ENCODE measurements around the gene TRPC6. TPM values are rescaled to one million over a fixed set of nuclear protein-coding genes. Genes with fewer than 3 reads are reported as not detected.

The TRPC6 gene
- total RNA-seq, 1 donor from 2014 or later: 0.51 TPM

GRCh38 chr11:101528541-101528940, 55.3 kb downstream of the TRPC6 start:
- no peak for TF ChIP-seq CTCF (IDR thresholded peaks at IDR 0.05; ENCODE audit: unreplicated experiment)
- H3K27me3 Mint-ChIP-seq (ENCODE audit: unreplicated experiment): no peaks in the 10 kb centered on the region
- no peak overlapping the region for H3K4me3 Mint-ChIP-seq (ENCODE audit: unreplicated experiment)
- no peak overlapping the region for H3K27ac Mint-ChIP-seq (ENCODE audit: unreplicated experiment)
- no peaks in the 10 kb centered on the region for H3K4me1 Mint-ChIP-seq (ENCODE audit: unreplicated experiment)
- H3K36me3 Mint-ChIP-seq (ENCODE audit: low read depth, unreplicated experiment): no peaks in the 10 kb centered on the region
- no peaks in the 10 kb centered on the region for H3K9me3 Mint-ChIP-seq (ENCODE audit: unreplicated experiment)
- DNase-seq (ENCODE audit: low spot score): no peak

- no peak overlapping the region for H3K4me3 Mint-ChIP-seq (ENCODE audit: unreplicated experiment)
- H3K27ac Mint-ChIP-seq (ENCODE audit: unreplicated experiment): no peak overlapping the region
- no peaks in the 10 kb centered on the region for H3K36me3 Mint-ChIP-seq (ENCODE audit: low read depth, unreplicated experiment)
- no peaks in the 10 kb centered on the region for H3K9me3 Mint-ChIP-seq (ENCODE audit: unreplicated experiment)
- no peak for TF ChIP-seq CTCF (IDR thresholded peaks at IDR 0.05; ENCODE audit: unreplicated experiment)
- no peaks in the 10 kb centered on the region for H3K27me3 Mint-ChIP-seq (ENCODE audit: unreplicated experiment)
- H3K4me1 Mint-ChIP-seq (ENCODE audit: unreplicated experiment): no peaks in the 10 kb centered on the region
- DNase-seq (ENCODE audit: low spot score): no peak
Measured at GRCh38 chr11:101523634-101524260, 60.1 kb downstream of the TRPC6 start.

GRCh38 chr11:101523193-101523592, 60.6 kb downstream of the TRPC6 start:
- Mint-ChIP-seq H3K4me3 (ENCODE audit: unreplicated experiment) (no peak overlapping the region), H3K27me3 (ENCODE audit: unreplicated experiment) (no peaks in the 10 kb centered on the region), H3K9me3 (ENCODE audit: unreplicated experiment) (no peaks in the 10 kb centered on the region), H3K27ac (ENCODE audit: unreplicated experiment) (no peak overlapping the region), H3K4me1 (ENCODE audit: unreplicated experiment) (no peaks in the 10 kb centered on the region), H3K36me3 (ENCODE audit: low read depth, unreplicated experiment) (no peaks in the 10 kb centered on the region)
- no peak for DNase-seq (ENCODE audit: low spot score)
- TF ChIP-seq CTCF (IDR thresholded peaks at IDR 0.05; ENCODE audit: unreplicated experiment): no peak

GRCh38 chr11:101521821-101522220, 62.0 kb downstream of the TRPC6 start:
- Mint-ChIP-seq H3K27ac (ENCODE audit: unreplicated experiment) (no peak overlapping the region), H3K9me3 (ENCODE audit: unreplicated experiment) (no peaks in the 10 kb centered on the region), H3K4me1 (ENCODE audit: unreplicated experiment) (no peaks in the 10 kb centered on the region), H3K4me3 (ENCODE audit: unreplicated experiment) (no peak overlapping the region), H3K27me3 (ENCODE audit: unreplicated experiment) (no peaks in the 10 kb centered on the region), H3K36me3 (ENCODE audit: low read depth, unreplicated experiment) (no peaks in the 10 kb centered on the region)
- DNase-seq (ENCODE audit: low spot score): no peak
- no peak for TF ChIP-seq CTCF (IDR thresholded peaks at IDR 0.05; ENCODE audit: unreplicated experiment)

GRCh38 chr11:101516546-101516945, 67.3 kb downstream of the TRPC6 start:
- no peak overlapping the region for H3K4me3 Mint-ChIP-seq (ENCODE audit: unreplicated experiment)
- no peaks in the 10 kb centered on the region for H3K27me3 Mint-ChIP-seq (ENCODE audit: unreplicated experiment)
- no peak for TF ChIP-seq CTCF (IDR thresholded peaks at IDR 0.05; ENCODE audit: unreplicated experiment)
- no peaks in the 10 kb centered on the region for H3K9me3 Mint-ChIP-seq (ENCODE audit: unreplicated experiment)
- H3K36me3 Mint-ChIP-seq (ENCODE audit: low read depth, unreplicated experiment): no peaks in the 10 kb centered on the region
- H3K27ac Mint-ChIP-seq (ENCODE audit: unreplicated experiment): no peak overlapping the region
- no peaks in the 10 kb centered on the region for H3K4me1 Mint-ChIP-seq (ENCODE audit: unreplicated experiment)
- DNase-seq (ENCODE audit: low spot score): peak; percentile 7
